Type B pancreatic cell (in vitro differentiated cells): ENCODE measurements around the gene ITGA5. TPM values are rescaled to one million over a fixed set of nuclear protein-coding genes. Genes with fewer than 3 reads are reported as not detected.

Experiments
- DNase-seq: peaks from one replicate; pipeline ENCODE4 v3.0.0; 2021; ENCODE audit warnings: mixed read lengths; ENCODE audit not compliant: unreplicated experiment; ENCODE audit errors: extremely low spot score
- H3K27ac Mint-ChIP-seq: 2 replicates; pipeline ENCODE4 v1.8.0; 2021; ENCODE audit warnings: mild to moderate bottlenecking, mixed read lengths
- H3K27me3 Mint-ChIP-seq: 2 replicates; pipeline ENCODE4 v1.8.0; 2021; ENCODE audit warnings: mixed read lengths
- H3K36me3 Mint-ChIP-seq: 2 replicates; pipeline ENCODE4 v1.8.0; 2021; ENCODE audit warnings: mixed read lengths
- H3K4me1 Mint-ChIP-seq: one replicate; pipeline ENCODE4 v1.8.0; 2021; ENCODE audit warnings: mixed read lengths; ENCODE audit not compliant: unreplicated experiment
- H3K4me3 Mint-ChIP-seq: 2 replicates; pipeline ENCODE4 v1.8.0; 2021; ENCODE audit warnings: mild to moderate bottlenecking, mixed read lengths
- H3K9me3 Mint-ChIP-seq: 2 replicates; pipeline ENCODE4 v1.8.0; 2021; ENCODE audit warnings: mixed read lengths
- total RNA-seq: library from RNA; stranded (reverse); gene quantifications from 2 replicates; pipeline ENCODE4 v1.2.1, GENCODE V29; 2021; ENCODE audit warnings: low replicate concordance
- TF ChIP-seq, protein P1 (sequence below): fragments of 200-600 bp; sonication (generic); conservative IDR thresholded peaks from 2 replicates; pipeline ENCODE4 v1.5.0; 2021; ENCODE audit warnings: antibody characterized with exemption, mild to moderate bottlenecking

The ITGA5 gene
- total RNA-seq, 1 donor from 2014 or later, result 25.9 TPM

- Mint-ChIP-seq H3K27me3 (peaks cover 54% of the 10 kb centered on the region), H3K27ac (no peak overlapping the region), H3K4me1 (no peaks in the 10 kb centered on the region), H3K9me3 (no peaks in the 10 kb centered on the region), H3K36me3 (no peaks in the 10 kb centered on the region), H3K4me3 (no peak overlapping the region)
- TF ChIP-seq, protein P1, sequence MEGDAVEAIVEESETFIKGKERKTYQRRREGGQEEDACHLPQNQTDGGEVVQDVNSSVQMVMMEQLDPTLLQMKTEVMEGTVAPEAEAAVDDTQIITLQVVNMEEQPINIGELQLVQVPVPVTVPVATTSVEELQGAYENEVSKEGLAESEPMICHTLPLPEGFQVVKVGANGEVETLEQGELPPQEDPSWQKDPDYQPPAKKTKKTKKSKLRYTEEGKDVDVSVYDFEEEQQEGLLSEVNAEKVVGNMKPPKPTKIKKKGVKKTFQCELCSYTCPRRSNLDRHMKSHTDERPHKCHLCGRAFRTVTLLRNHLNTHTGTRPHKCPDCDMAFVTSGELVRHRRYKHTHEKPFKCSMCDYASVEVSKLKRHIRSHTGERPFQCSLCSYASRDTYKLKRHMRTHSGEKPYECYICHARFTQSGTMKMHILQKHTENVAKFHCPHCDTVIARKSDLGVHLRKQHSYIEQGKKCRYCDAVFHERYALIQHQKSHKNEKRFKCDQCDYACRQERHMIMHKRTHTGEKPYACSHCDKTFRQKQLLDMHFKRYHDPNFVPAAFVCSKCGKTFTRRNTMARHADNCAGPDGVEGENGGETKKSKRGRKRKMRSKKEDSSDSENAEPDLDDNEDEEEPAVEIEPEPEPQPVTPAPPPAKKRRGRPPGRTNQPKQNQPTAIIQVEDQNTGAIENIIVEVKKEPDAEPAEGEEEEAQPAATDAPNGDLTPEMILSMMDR, result no peak
- DNase-seq, result no peak
These were observed 40.3 kb upstream of the ITGA5 start for GRCh38 chr12:54459355-54459754.

- Mint-ChIP-seq H3K27ac (no peak overlapping the region), H3K4me3 (no peak overlapping the region), H3K27me3 (peaks cover 39% of the 10 kb centered on the region), H3K4me1 (no peaks in the 10 kb centered on the region), H3K36me3 (no peaks in the 10 kb centered on the region), H3K9me3 (no peaks in the 10 kb centered on the region)
- DNase-seq, result no peak
- TF ChIP-seq, protein P1, result no peak
These were observed 36.8 kb upstream of the ITGA5 start for GRCh38 chr12:54455760-54456469.

GRCh38 chr12:54452628-54453027 lies 33.6 kb upstream of the ITGA5 start:
- Mint-ChIP-seq H3K27ac (no peak overlapping the region), H3K27me3 (peaks cover 30% of the 10 kb centered on the region), H3K9me3 (no peaks in the 10 kb centered on the region), H3K36me3 (no peaks in the 10 kb centered on the region), H3K4me1 (no peaks in the 10 kb centered on the region), H3K4me3 (no peak overlapping the region)
- DNase-seq, result no peak
- TF ChIP-seq, protein P1, result no peak

GRCh38 chr12:54448344-54448743 lies 29.3 kb upstream of the ITGA5 start:
- Mint-ChIP-seq H3K4me3 (no peak overlapping the region), H3K36me3 (no peaks in the 10 kb centered on the region), H3K27me3 (peaks cover 22% of the 10 kb centered on the region), H3K4me1 (no peaks in the 10 kb centered on the region), H3K9me3 (no peaks in the 10 kb centered on the region), H3K27ac (no peak overlapping the region)
- TF ChIP-seq, protein P1, result no peak
- no peak for DNase-seq

DNA sequence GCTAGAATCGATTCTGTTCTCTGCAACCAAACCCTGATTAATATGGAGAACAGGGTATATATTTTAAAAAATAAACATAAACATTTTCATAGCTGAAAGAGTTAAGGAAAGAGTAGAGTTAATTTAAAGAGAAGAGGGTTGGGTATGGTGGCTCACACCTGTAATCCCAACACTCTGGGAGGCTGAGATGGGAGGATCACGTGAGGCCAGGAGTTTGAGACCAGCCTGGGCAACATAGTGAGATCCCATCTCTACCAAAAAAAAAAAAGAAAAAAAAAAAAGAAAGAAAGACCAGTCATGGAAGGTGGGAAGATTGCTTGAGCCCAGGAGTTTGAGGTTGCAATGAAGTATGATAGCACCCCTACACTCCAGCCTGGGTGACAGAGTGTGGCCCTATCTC lies 28.9 kb upstream of the ITGA5 start:
- Mint-ChIP-seq H3K4me3 (no peak overlapping the region), H3K9me3 (no peaks in the 10 kb centered on the region), H3K36me3 (no peaks in the 10 kb centered on the region), H3K27ac (no peak overlapping the region), H3K4me1 (peaks cover under 1% of the 10 kb centered on the region), H3K27me3 (peaks cover 22% of the 10 kb centered on the region)
- TF ChIP-seq, protein P1, result no peak
- DNase-seq, result no peak
